Body of pancreas (tissue), 4 donors: Measurements from ENCODE around the gene ATXN7L1. TPM values are rescaled to one million over a fixed set of nuclear protein-coding genes. Genes with fewer than 3 reads are reported as not detected.

Experiments used
- ATAC-seq: fragments of 150-250 bp; one replicate; pipeline ENCODE4 v1.9.1; 2016
- DNase-seq, 4 donors: peaks; one replicate each; pipeline ENCODE4 v3.0.0-alpha.2; 2019
- H3K27ac ChIP-seq, 4 donors: fragments of 200-600 bp; sonication (generic); 1 replicate in 3 of 4; 2 replicates in 1 of 4; pipeline versions ENCODE4 v1.5.1 to v1.6.1; 2016 to 2019; ENCODE audit warnings: mild to moderate bottlenecking in 1 of 4, mixed read lengths in 1 of 4, moderate library complexity in 1 of 4
- H3K27me3 ChIP-seq, 2 donors: fragments of 200-600 bp; sonication (generic); one replicate each; pipeline ENCODE4 v1.6.0; 2016; ENCODE audit warnings: mild to moderate bottlenecking in 1 of 2
- H3K36me3 ChIP-seq, 2 donors: fragments of 200-600 bp; sonication (generic); replicated peaks in 1 of 2; 2 replicates each; pipeline ENCODE4 v1.5.1; 2016; ENCODE audit warnings: low read depth in 2 of 2; ENCODE audit not compliant: insufficient read depth in 1 of 2
- H3K4me1 ChIP-seq: fragments of 200-600 bp; sonication (generic); one replicate; pipeline ENCODE4 v1.6.0; 2016
- H3K4me3 ChIP-seq, 2 donors: fragments of 200-600 bp; sonication (generic); 1 replicate in 1 of 2; 2 replicates in 1 of 2; pipeline ENCODE4 v1.5.1; 2016 to 2019
- H3K9me3 ChIP-seq, 3 donors: fragments of 200-600 bp; sonication (generic); 1 replicate in 2 of 3; 2 replicates in 1 of 3; pipeline ENCODE4 v1.5.1; 2016
- CTCF ChIP-seq, 7 experiments: fragments of 450-650 bp in 4 of 7; fragments of 200-600 bp in 3 of 7; sonication (generic) in 3 of 7; IDR thresholded peaks; one replicate each; pipeline ENCODE4 v1.5.1; 2016 to 2019; ENCODE audit warnings: antibody characterized with exemption in 7 of 7
- POLR2A ChIP-seq, 3 donors: fragments of 450-650 bp; IDR thresholded peaks; one replicate each; pipeline ENCODE4 v1.6.1; 2016; ENCODE audit warnings: antibody characterized with exemption in 3 of 3, mild to moderate bottlenecking in 2 of 3
- WGBS, 2 donors: methylation state at CpG; one replicate each; pipeline ENCODE4 v1.1.5; 2017; 5-methylcytosine and 5-hydroxymethylcytosine counted together
- intact Hi-C: fragments of 100-400 bp; cut with DNase I; formaldehyde crosslinking; loops from one replicate; pipeline ENCODE4 v1.15.1; 2023
- total RNA-seq, 2 donors: library from RNA; depleted of rRNA; stranded (reverse); fragments of >200 nt; gene quantifications; one replicate each; pipeline ENCODE4 v1.1.0, GENCODE V29; 2016

ATXN7L1 gene
- total RNA-seq, 2 donors from 2014 or later = 6.6 to 8.0 TPM

DNA sequence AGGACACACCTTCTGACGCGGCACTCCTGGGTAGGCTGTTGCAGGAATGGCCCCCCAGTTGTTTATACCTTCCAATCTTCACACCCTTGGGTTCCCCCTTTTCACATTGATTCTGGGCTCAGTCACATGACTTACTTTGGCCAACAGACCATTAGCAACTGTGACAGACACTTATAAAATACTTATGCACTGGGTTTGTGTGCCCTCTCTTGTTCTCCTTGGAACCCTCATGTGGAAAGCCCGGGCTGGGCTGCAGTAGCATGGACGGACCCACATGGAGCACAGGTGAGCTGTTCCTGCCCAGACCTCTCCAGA lies 69.0 kb downstream of the ATXN7L1 start:
- Histone ChIP-seq H3K27me3 (no peaks in the 10 kb centered on the region), H3K27ac (no peak overlapping the region), H3K36me3 (no peaks in the 10 kb centered on the region), H3K9me3 (no peaks in the 10 kb centered on the region), H3K4me3 (no peak overlapping the region), H3K4me1 (no peaks in the 10 kb centered on the region)
- intact Hi-C loops = no loop called here
- DNase-seq (no peak), ATAC-seq (no peak)
- TF ChIP-seq CTCF (IDR thresholded peaks at IDR 0.05) = no peak
- TF ChIP-seq POLR2A (IDR thresholded peaks at IDR 0.05) = no peak
- WGBS, 2 donors = 88 to 98% methylated on average over 4 of the region's 4 CpGs

DNA sequence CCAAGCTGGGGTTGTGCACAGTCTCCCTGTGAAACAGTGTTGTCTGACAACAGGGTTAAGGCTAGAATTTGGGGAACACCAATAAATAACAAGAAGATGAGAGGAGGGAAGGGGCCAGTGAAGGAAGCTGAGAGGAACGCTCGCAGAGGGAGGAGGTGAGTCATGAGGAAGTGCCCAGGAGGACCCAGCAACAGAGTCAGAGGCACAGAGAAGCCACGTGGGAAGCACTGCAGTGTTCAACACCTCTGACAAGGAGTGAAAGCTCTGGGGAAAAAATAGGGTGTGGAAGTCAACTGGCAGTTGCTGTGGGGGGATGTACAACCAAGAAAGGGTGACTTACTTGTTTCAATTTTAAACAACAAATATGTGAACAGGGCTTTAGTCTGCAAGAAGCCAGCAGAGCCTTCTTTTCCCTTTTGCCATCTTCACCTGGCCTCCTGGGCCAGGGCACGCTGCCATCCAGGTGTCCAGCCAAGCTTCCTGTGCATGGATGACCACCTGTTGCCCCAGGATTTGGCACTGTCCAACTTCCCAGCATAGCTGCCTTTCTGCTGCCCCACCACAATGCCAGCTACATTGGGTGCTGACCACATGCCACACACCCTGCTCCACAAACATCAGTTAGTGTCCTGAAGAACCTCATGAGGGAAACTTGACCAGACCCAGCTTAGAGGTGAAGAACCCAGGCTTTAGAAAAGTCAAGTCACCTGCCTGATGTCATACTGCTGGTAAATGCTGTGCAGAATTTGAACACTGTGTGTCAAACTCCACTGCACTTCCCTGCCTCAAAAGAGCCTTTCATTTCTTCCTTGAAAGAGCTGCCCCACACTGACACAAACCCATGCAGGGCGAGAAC lies 69.6 kb downstream of the ATXN7L1 start:
- TF ChIP-seq POLR2A (IDR thresholded peaks at IDR 0.05) (no peak), CTCF (IDR thresholded peaks at IDR 0.05) (no peak)
- no peak overlapping the region for H3K4me3 ChIP-seq
- 69 to 87% methylated on average over 5 of the region's 5 CpGs for WGBS, 2 donors
- no peaks in the 10 kb centered on the region for H3K9me3 ChIP-seq
- intact Hi-C loops = no loop called here
- no peaks in the 10 kb centered on the region for H3K27me3 ChIP-seq
- H3K4me1 ChIP-seq = no peaks in the 10 kb centered on the region
- no peaks in the 10 kb centered on the region for H3K36me3 ChIP-seq
- H3K27ac ChIP-seq = no peak overlapping the region
- peak in 1 of 4 donors; percentile 17 for DNase-seq
- no peak for ATAC-seq

DNA sequence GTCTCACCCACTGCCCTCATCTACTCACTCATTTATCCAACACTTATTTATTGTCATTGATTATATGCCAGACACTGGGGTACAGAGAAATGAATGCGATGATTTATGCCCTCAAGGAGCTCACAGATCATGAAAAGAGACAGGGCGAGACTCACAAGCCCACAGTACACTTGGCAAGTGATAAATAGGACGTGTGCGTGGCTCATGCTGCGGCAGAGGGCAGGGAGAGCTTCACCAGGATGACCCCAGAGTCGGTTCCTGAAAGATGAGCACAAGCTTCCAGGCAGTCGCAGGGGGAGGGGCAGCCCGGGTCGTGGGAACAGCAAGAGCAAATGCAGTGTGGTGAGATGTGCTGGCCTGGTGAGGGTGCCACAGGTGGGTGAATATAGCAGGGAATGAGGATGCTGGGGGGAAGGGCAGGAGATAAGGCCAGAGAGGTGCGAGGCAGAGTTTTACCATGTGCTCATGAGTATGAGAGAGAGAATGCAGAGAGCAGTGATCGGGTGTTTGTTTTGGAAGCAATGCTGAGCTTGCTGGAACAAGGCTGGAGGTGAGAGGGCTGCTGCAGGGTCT lies 70.9 kb downstream of the ATXN7L1 start:
- Histone ChIP-seq H3K9me3 (no peaks in the 10 kb centered on the region), H3K36me3 (no peaks in the 10 kb centered on the region), H3K27me3 (no peaks in the 10 kb centered on the region), H3K4me3 (no peak overlapping the region), H3K27ac (no peak overlapping the region), H3K4me1 (no peaks in the 10 kb centered on the region)
- no peak for DNase-seq
- intact Hi-C loops = no loop called here
- no peak for ATAC-seq
- TF ChIP-seq POLR2A (IDR thresholded peaks at IDR 0.05) (no peak), CTCF (IDR thresholded peaks at IDR 0.05) (no peak)
- WGBS, 2 donors = 58 to 74% methylated on average over 11 of the region's 11 CpGs

DNA sequence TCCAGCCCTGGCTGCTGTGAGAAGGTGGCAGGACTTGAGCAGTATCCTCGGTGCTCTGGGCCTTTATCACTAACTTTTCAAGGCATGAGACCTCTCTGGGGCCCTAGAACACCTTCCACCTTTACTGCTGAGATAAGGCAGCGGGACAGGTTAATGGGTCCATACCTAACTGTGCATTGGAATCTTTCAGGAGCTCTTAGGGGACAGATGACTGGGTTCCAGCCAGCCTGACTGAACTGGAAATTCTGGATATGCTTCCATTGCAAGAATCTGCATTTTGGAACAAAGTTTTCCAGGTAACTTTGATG lies 73.0 kb downstream of the ATXN7L1 start:
- H3K4me1 ChIP-seq = no peaks in the 10 kb centered on the region
- 75 to 100% methylated on average over 1 to 2 of the region's 2 CpGs for WGBS, 2 donors

More for the DNA sequence above, 73.0 kb downstream of the ATXN7L1 start:
- ATAC-seq (no peak), DNase-seq (no peak)
- H3K27ac ChIP-seq = no peak overlapping the region
- H3K9me3 ChIP-seq = no peaks in the 10 kb centered on the region
- TF ChIP-seq CTCF (IDR thresholded peaks at IDR 0.05) = no peak
- TF ChIP-seq POLR2A (IDR thresholded peaks at IDR 0.05) = no peak
- H3K36me3 ChIP-seq = no peaks in the 10 kb centered on the region
- intact Hi-C loops = no loop called here
- no peak overlapping the region for H3K4me3 ChIP-seq
- H3K27me3 ChIP-seq = no peaks in the 10 kb centered on the region
